ENCODE data around the gene LYPD3. TPM values are rescaled to one million over a fixed set of nuclear protein-coding genes. Genes with fewer than 3 reads are reported as not detected.

The LYPD3 gene
- total and polyA plus RNA-seq, 2 donors (not counting 1 experiment from before 2014, with no cell fraction given): 0.35 to 0.50 TPM

- Histone ChIP-seq H3K36me3 (ENCODE audit: control insufficient read depth, insufficient read depth, low read length) (no peaks in the 10 kb centered on the region), H4K20me1 (ENCODE audit: control insufficient read depth, extremely low read depth, insufficient read depth, low read length) (no peaks in the 10 kb centered on the region), H3K4me2 (ENCODE audit: extremely low read depth, insufficient read depth, low read length) (no peak overlapping the region), H3K79me2 (ENCODE audit: control insufficient read depth, insufficient read depth, low read length) (no peaks in the 10 kb centered on the region), H3K27ac (ENCODE audit: insufficient read depth, low read length) (no peak overlapping the region), H3K4me1 (ENCODE audit: control insufficient read depth, extremely low read depth, insufficient read depth, low read length) (no peaks in the 10 kb centered on the region), H3K4me3 (replicated peaks in 1 of 4; ENCODE audit: control extremely low read depth in 1 of 4, insufficient read depth in 1 of 4, low read depth in 3 of 4, low read length in 4 of 4) (no peak overlapping the region), H3K27me3 (ENCODE audit: control insufficient read depth, insufficient read depth, low read length) (no peaks in the 10 kb centered on the region), H3K9ac (ENCODE audit: insufficient read depth, low read length) (no peak overlapping the region), H2AFZ (ENCODE audit: low read length) (no peak overlapping the region), H3K9me3 (ENCODE audit: control insufficient read depth, insufficient read depth, low read depth, low read length) (no peaks in the 10 kb centered on the region)
- TF ChIP-seq EZH2 (IDR thresholded peaks at IDR 0.05; ENCODE audit: low read length, missing control alignments) (no peak), CTCF (conservative IDR thresholded peaks at IDR 0.05 in 1 of 2, IDR thresholded peaks at IDR 0.05 in 1 of 2; ENCODE audit: low read depth in 1 of 2, low read length in 2 of 2) (no peak)
- DNase-seq (ENCODE audit: low read depth in 2 of 2): no peak
Observed at GRCh38 chr19:43485951-43486350, 20.5 kb upstream of the LYPD3 start.

- no peaks in the 10 kb centered on the region for H3K4me1 ChIP-seq (ENCODE audit: control insufficient read depth, extremely low read depth, insufficient read depth, low read length)
- H3K9ac ChIP-seq (ENCODE audit: insufficient read depth, low read length): no peak overlapping the region
- no peak for DNase-seq (ENCODE audit: low read depth in 2 of 2)
- H3K4me3 ChIP-seq (replicated peaks in 1 of 4; ENCODE audit: control extremely low read depth in 1 of 4, insufficient read depth in 1 of 4, low read depth in 3 of 4, low read length in 4 of 4): no peak overlapping the region
- H3K4me2 ChIP-seq (ENCODE audit: extremely low read depth, insufficient read depth, low read length): no peak overlapping the region
- H2AFZ ChIP-seq (ENCODE audit: low read length): no peak overlapping the region
- H3K79me2 ChIP-seq (ENCODE audit: control insufficient read depth, insufficient read depth, low read length): no peaks in the 10 kb centered on the region
- H3K27me3 ChIP-seq (ENCODE audit: control insufficient read depth, insufficient read depth, low read length): no peaks in the 10 kb centered on the region
- no peak for TF ChIP-seq EZH2 (IDR thresholded peaks at IDR 0.05; ENCODE audit: low read length, missing control alignments)
- no peak for TF ChIP-seq CTCF (conservative IDR thresholded peaks at IDR 0.05 in 1 of 2, IDR thresholded peaks at IDR 0.05 in 1 of 2; ENCODE audit: low read depth in 1 of 2, low read length in 2 of 2)
- no peaks in the 10 kb centered on the region for H3K36me3 ChIP-seq (ENCODE audit: control insufficient read depth, insufficient read depth, low read length)
- H3K27ac ChIP-seq (ENCODE audit: insufficient read depth, low read length): no peak overlapping the region
- H3K9me3 ChIP-seq (ENCODE audit: control insufficient read depth, insufficient read depth, low read depth, low read length): no peaks in the 10 kb centered on the region
- no peaks in the 10 kb centered on the region for H4K20me1 ChIP-seq (ENCODE audit: control insufficient read depth, extremely low read depth, insufficient read depth, low read length)
Observed at GRCh38 chr19:43483281-43483680, 17.9 kb upstream of the LYPD3 start.

GRCh38 chr19:43482193-43482592 lies 16.8 kb upstream of the LYPD3 start:
- Histone ChIP-seq H3K36me3 (ENCODE audit: control insufficient read depth, insufficient read depth, low read length) (peaks cover 4% of the 10 kb centered on the region), H3K27me3 (ENCODE audit: control insufficient read depth, insufficient read depth, low read length) (no peaks in the 10 kb centered on the region), H3K4me1 (ENCODE audit: control insufficient read depth, extremely low read depth, insufficient read depth, low read length) (no peaks in the 10 kb centered on the region), H3K27ac (ENCODE audit: insufficient read depth, low read length) (no peak overlapping the region), H3K4me2 (ENCODE audit: extremely low read depth, insufficient read depth, low read length) (no peak overlapping the region), H3K79me2 (ENCODE audit: control insufficient read depth, insufficient read depth, low read length) (no peaks in the 10 kb centered on the region), H4K20me1 (ENCODE audit: control insufficient read depth, extremely low read depth, insufficient read depth, low read length) (no peaks in the 10 kb centered on the region), H3K4me3 (replicated peaks in 1 of 4; ENCODE audit: control extremely low read depth in 1 of 4, insufficient read depth in 1 of 4, low read depth in 3 of 4, low read length in 4 of 4) (no peak overlapping the region), H3K9me3 (ENCODE audit: control insufficient read depth, insufficient read depth, low read depth, low read length) (no peaks in the 10 kb centered on the region), H3K9ac (ENCODE audit: insufficient read depth, low read length) (no peak overlapping the region), H2AFZ (ENCODE audit: low read length) (no peak overlapping the region)
- DNase-seq (ENCODE audit: low read depth in 2 of 2): no peak
- TF ChIP-seq EZH2 (IDR thresholded peaks at IDR 0.05; ENCODE audit: low read length, missing control alignments): no peak

Measured in fibroblast of lung (primary cell).